Thymus (tissue), 11 donors: ENCODE data around the gene SOX10. TPM values are rescaled to one million over a fixed set of nuclear protein-coding genes. Genes with fewer than 3 reads are reported as not detected.

Experiments
- DNase-seq, 9 donors: peaks; one replicate each; pipeline ENCODE4 v3.0.0-alpha.2; 2013; ENCODE audit warnings: low spot score in 9 of 9, low read depth in 6 of 9, missing footprints in 1 of 9
- H3K27ac ChIP-seq, 2 donors: one replicate each; pipeline ENCODE4 v1.5.1; 2013; ENCODE audit warnings: control low read depth in 1 of 2, low read depth in 1 of 2, low read length in 1 of 2, mild to moderate bottlenecking in 1 of 2, moderate library complexity in 1 of 2
- H3K27me3 ChIP-seq, 2 donors: one replicate each; pipeline ENCODE4 v1.5.1; 2013; ENCODE audit warnings: low read length in 1 of 2; ENCODE audit not compliant: control insufficient read depth in 2 of 2, insufficient read depth in 1 of 2
- H3K36me3 ChIP-seq, 2 donors: one replicate each; pipeline ENCODE4 v1.5.1; 2013; ENCODE audit warnings: low read length in 1 of 2, mild to moderate bottlenecking in 1 of 2, moderate library complexity in 1 of 2; ENCODE audit not compliant: control insufficient read depth in 2 of 2, insufficient read depth in 2 of 2
- H3K4me1 ChIP-seq, 2 donors: one replicate each; pipeline ENCODE4 v1.5.1; 2013; ENCODE audit warnings: low read length in 2 of 2; ENCODE audit not compliant: control insufficient read depth in 2 of 2, insufficient read depth in 2 of 2
- H3K4me3 ChIP-seq, 2 donors: one replicate each; pipeline ENCODE4 v1.5.1; 2013; ENCODE audit warnings: low read length in 2 of 2, control low read depth in 1 of 2, mild to moderate bottlenecking in 1 of 2
- H3K9me3 ChIP-seq, 2 donors: one replicate each; pipeline ENCODE4 v1.5.1; 2013; ENCODE audit warnings: low read length in 1 of 2, mild to moderate bottlenecking in 1 of 2; ENCODE audit not compliant: control insufficient read depth in 2 of 2, insufficient read depth in 1 of 2
- WGBS: extraction: QIAGEN DNeasy Blood & Tissue Kit; methylation state at CpG from one replicate; pipeline ENCODE4 v1.1.7; 2013; 5-methylcytosine and 5-hydroxymethylcytosine counted together
- polyA plus RNA-seq: library from polyadenylated mRNA; stranded (reverse); fragments of 200-250 nt; gene quantifications from one replicate; pipeline ENCODE4 v1.2.3, GENCODE V29; 2013
- total RNA-seq: library from RNA; stranded (reverse); fragments of 120-200 nt; gene quantifications from one replicate; pipeline ENCODE4 v1.2.4, GENCODE V29; 2013
- donor health status: healthy.

SOX10 gene
- total and polyA plus RNA-seq, 2 donors = under 0.01 to 0.43 TPM

GRCh38 chr22:38028344-38029130 lies 44.2 kb upstream of the SOX10 start:
- Histone ChIP-seq H3K4me3 (no peak overlapping the region), H3K27me3 (no peaks in the 10 kb centered on the region), H3K4me1 (no peaks in the 10 kb centered on the region), H3K9me3 (no peaks in the 10 kb centered on the region), H3K36me3 (no peaks in the 10 kb centered on the region), H3K27ac (no peak overlapping the region)
- no peak for DNase-seq
- 92% methylated on average over 15 of the region's 15 CpGs for WGBS

- WGBS = 98% methylated on average over 9 of the region's 9 CpGs
- no peaks in the 10 kb centered on the region for H3K27me3 ChIP-seq
- H3K4me3 ChIP-seq = no peak overlapping the region
- H3K4me1 ChIP-seq = no peaks in the 10 kb centered on the region
- H3K36me3 ChIP-seq = no peaks in the 10 kb centered on the region
- H3K27ac ChIP-seq = no peak overlapping the region
- DNase-seq = no peak
- no peaks in the 10 kb centered on the region for H3K9me3 ChIP-seq
These were observed 43.1 kb upstream of the SOX10 start for GRCh38 chr22:38027487-38027886.

- no peak overlapping the region for H3K27ac ChIP-seq
- H3K36me3 ChIP-seq = no peaks in the 10 kb centered on the region
- no peak for DNase-seq
- H3K27me3 ChIP-seq = no peaks in the 10 kb centered on the region
- H3K4me3 ChIP-seq = no peak overlapping the region
- no peaks in the 10 kb centered on the region for H3K4me1 ChIP-seq
- 95% methylated on average over 22 of the region's 22 CpGs for WGBS
- H3K9me3 ChIP-seq = no peaks in the 10 kb centered on the region
These were observed 42.1 kb upstream of the SOX10 start for GRCh38 chr22:38026130-38027111.

- no peak for DNase-seq
- Histone ChIP-seq H3K4me1 (peaks cover 0 to under 1% of the 10 kb centered on the region in 2 donors), H3K27ac (no peak overlapping the region), H3K36me3 (no peaks in the 10 kb centered on the region), H3K9me3 (no peaks in the 10 kb centered on the region), H3K27me3 (no peaks in the 10 kb centered on the region), H3K4me3 (no peak overlapping the region)
- 96% methylated on average over 8 of the region's 8 CpGs for WGBS
These were observed 41.2 kb upstream of the SOX10 start for GRCh38 chr22:38025514-38025913.

- peaks cover 0 to 2% of the 10 kb centered on the region in 2 donors for H3K4me1 ChIP-seq
- no peaks in the 10 kb centered on the region for H3K9me3 ChIP-seq
- no peak overlapping the region for H3K27ac ChIP-seq
- 94% methylated on average over 6 of the region's 6 CpGs for WGBS
- H3K27me3 ChIP-seq = no peaks in the 10 kb centered on the region
- H3K36me3 ChIP-seq = no peaks in the 10 kb centered on the region
- DNase-seq = no peak
- no peak overlapping the region for H3K4me3 ChIP-seq
These were observed 38.7 kb upstream of the SOX10 start for GRCh38 chr22:38023045-38023444.

GRCh38 chr22:38021206-38021605 lies 36.9 kb upstream of the SOX10 start:
- Histone ChIP-seq H3K27me3 (no peaks in the 10 kb centered on the region), H3K4me1 (peaks cover 0 to 6% of the 10 kb centered on the region in 2 donors), H3K27ac (no peak overlapping the region), H3K36me3 (no peaks in the 10 kb centered on the region), H3K9me3 (no peaks in the 10 kb centered on the region), H3K4me3 (no peak overlapping the region)
- no peak for DNase-seq
- WGBS = 97% methylated on average over 6 of the region's 6 CpGs

- no peak overlapping the region for H3K27ac ChIP-seq
- WGBS = 95% methylated on average over 19 of the region's 19 CpGs
- no peak for DNase-seq
- peaks cover 0 to 4% of the 10 kb centered on the region in 2 donors for H3K9me3 ChIP-seq
- H3K4me3 ChIP-seq = no peak overlapping the region
- H3K36me3 ChIP-seq = no peaks in the 10 kb centered on the region
- H3K27me3 ChIP-seq = no peaks in the 10 kb centered on the region
- H3K4me1 ChIP-seq = peaks cover 0 to 6% of the 10 kb centered on the region in 2 donors
These were observed 34.8 kb upstream of the SOX10 start for GRCh38 chr22:38018938-38019827.

- Histone ChIP-seq H3K27ac (no peak overlapping the region), H3K36me3 (no peaks in the 10 kb centered on the region), H3K4me3 (no peak overlapping the region), H3K4me1 (peaks cover 0 to 6% of the 10 kb centered on the region in 2 donors), H3K27me3 (no peaks in the 10 kb centered on the region), H3K9me3 (peaks cover 0 to 4% of the 10 kb centered on the region in 2 donors)
- WGBS = 96% methylated on average over 12 of the region's 12 CpGs
- DNase-seq = no peak
These were observed 33.9 kb upstream of the SOX10 start for GRCh38 chr22:38017939-38018885.
